Keratinocyte (primary cell): ENCODE results near the gene INPP5B.
"Not testable (repeated sequence)": the region's sequence is repeated elsewhere in the genome, so short reads cannot be mapped to it uniquely, and the experiment has no call there.

Experiments
- EZH2 ChIP-seq: IDR thresholded peaks from one replicate; pipeline ENCODE4 v1.6.1; 2012; ENCODE audit warnings: inconsistent platforms, mild to moderate bottlenecking, low read length, moderate library complexity
- TF ChIP-seq, protein P1 (sequence below), 3 experiments: IDR thresholded peaks in 1 of 3; conservative IDR thresholded peaks in 1 of 3; optimal IDR thresholded peaks in 1 of 3; 2 replicates in 2 of 3; 3 replicates in 1 of 3; pipeline versions ENCODE3 to v1.5.1; 2011; ENCODE audit warnings: low read length in 3 of 3, mild to moderate bottlenecking in 3 of 3, moderate library complexity in 2 of 3, control low read depth in 1 of 3, inconsistent platforms in 1 of 3; ENCODE audit not compliant: insufficient read depth in 2 of 3; ENCODE audit errors: extremely low read depth in 1 of 3

DNA sequence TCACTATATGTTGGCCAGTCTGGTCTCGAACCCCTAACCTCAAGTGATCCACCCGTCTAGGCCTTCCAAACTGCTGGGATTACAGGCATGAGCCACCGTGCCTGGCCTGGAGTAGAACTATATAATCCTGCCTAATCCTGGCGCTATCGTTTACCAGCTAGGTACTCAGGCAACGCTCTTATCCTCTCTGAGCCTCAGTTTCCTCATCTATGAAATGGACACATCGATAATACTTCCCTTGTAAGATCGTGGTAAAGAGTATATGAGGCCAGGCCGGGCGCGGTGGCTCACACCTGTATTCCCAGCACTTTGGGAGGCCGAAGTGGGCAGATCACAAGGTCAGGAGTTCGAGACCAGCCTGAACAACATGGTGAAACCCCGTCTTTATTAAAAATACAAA is 10.1 kb downstream of the INPP5B start:
- TF ChIP-seq, protein P1, sequence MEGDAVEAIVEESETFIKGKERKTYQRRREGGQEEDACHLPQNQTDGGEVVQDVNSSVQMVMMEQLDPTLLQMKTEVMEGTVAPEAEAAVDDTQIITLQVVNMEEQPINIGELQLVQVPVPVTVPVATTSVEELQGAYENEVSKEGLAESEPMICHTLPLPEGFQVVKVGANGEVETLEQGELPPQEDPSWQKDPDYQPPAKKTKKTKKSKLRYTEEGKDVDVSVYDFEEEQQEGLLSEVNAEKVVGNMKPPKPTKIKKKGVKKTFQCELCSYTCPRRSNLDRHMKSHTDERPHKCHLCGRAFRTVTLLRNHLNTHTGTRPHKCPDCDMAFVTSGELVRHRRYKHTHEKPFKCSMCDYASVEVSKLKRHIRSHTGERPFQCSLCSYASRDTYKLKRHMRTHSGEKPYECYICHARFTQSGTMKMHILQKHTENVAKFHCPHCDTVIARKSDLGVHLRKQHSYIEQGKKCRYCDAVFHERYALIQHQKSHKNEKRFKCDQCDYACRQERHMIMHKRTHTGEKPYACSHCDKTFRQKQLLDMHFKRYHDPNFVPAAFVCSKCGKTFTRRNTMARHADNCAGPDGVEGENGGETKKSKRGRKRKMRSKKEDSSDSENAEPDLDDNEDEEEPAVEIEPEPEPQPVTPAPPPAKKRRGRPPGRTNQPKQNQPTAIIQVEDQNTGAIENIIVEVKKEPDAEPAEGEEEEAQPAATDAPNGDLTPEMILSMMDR (optimal IDR thresholded peaks at IDR 0.05 in 1 of 3, IDR thresholded peaks at IDR 0.05 in 1 of 3, conservative IDR thresholded peaks at IDR 0.05 in 1 of 3; ENCODE audit: extremely low read depth in 1 of 3, insufficient read depth in 2 of 3, low read length in 3 of 3), result not testable (repeated sequence)
- not testable (repeated sequence) for TF ChIP-seq EZH2
